Mesendoderm (in vitro differentiated cells): Measurements from ENCODE around the gene SOHLH1. TPM values are rescaled to one million over a fixed set of nuclear protein-coding genes. Genes with fewer than 3 reads are reported as not detected.

Experiments
- DNase-seq: peaks from one replicate; pipeline ENCODE4 v3.0.0; 2013
- H2AK5ac ChIP-seq: 2 replicates; pipeline ENCODE4 v1.6.1; 2013; ENCODE audit warnings: low read length, inconsistent platforms
- H2BK120ac ChIP-seq: 2 replicates; pipeline ENCODE4 v1.6.1; 2013; ENCODE audit warnings: low read depth, mild to moderate bottlenecking, low read length, moderate library complexity, mixed read lengths
- H2BK15ac ChIP-seq: replicated peaks from 2 replicates; pipeline ENCODE4 v1.6.1; 2013; ENCODE audit warnings: low read depth, mild to moderate bottlenecking, moderate library complexity
- H2BK5ac ChIP-seq: 2 replicates; pipeline ENCODE4 v1.6.1; 2013; ENCODE audit warnings: low read length, inconsistent platforms
- H3K18ac ChIP-seq: 2 replicates; pipeline ENCODE4 v1.6.1; 2013; ENCODE audit warnings: mild to moderate bottlenecking, low read length, mixed read lengths
- H3K23ac ChIP-seq: one replicate; pipeline ENCODE4 v1.6.1; 2013; ENCODE audit warnings: low read length
- H3K27ac ChIP-seq: 2 replicates; pipeline ENCODE4 v1.5.1; 2013; ENCODE audit warnings: low read depth, mild to moderate bottlenecking, inconsistent platforms, low read length, moderate library complexity
- H3K27me3 ChIP-seq: 2 replicates; pipeline ENCODE4 v1.6.1; 2013; ENCODE audit warnings: low read length, control low read depth, mild to moderate bottlenecking, inconsistent platforms; ENCODE audit not compliant: insufficient read depth, poor library complexity
- H3K36me3 ChIP-seq: 2 replicates; pipeline ENCODE4 v1.6.1; 2013; ENCODE audit warnings: low read length, inconsistent platforms; ENCODE audit not compliant: control insufficient read depth, insufficient read depth
- H3K4ac ChIP-seq: one replicate; pipeline ENCODE4 v1.6.1; 2013; ENCODE audit warnings: low read depth, mild to moderate bottlenecking, low read length, moderate library complexity
- H3K4me1 ChIP-seq: 2 replicates; pipeline ENCODE4 v1.6.1; 2013; ENCODE audit warnings: low read depth, low read length, inconsistent platforms; ENCODE audit not compliant: control insufficient read depth
- H3K4me2 ChIP-seq: 2 replicates; pipeline ENCODE4 v1.6.1; 2013; ENCODE audit warnings: low read length
- H3K4me3 ChIP-seq: 2 replicates; pipeline ENCODE4 v1.5.1; 2013; ENCODE audit warnings: mild to moderate bottlenecking, low read length
- H3K56ac ChIP-seq: one replicate; pipeline ENCODE4 v1.6.1; 2013; ENCODE audit warnings: low read length
- H3K79me1 ChIP-seq: 2 replicates; pipeline ENCODE4 v1.6.1; 2013; ENCODE audit warnings: low read length, inconsistent platforms
- H3K79me2 ChIP-seq: 2 replicates; pipeline ENCODE4 v1.6.1; 2013; ENCODE audit warnings: mild to moderate bottlenecking, low read length; ENCODE audit not compliant: control insufficient read depth, insufficient read depth
- H3K9ac ChIP-seq: 2 replicates; pipeline ENCODE4 v1.6.1; 2013; ENCODE audit warnings: low read length, inconsistent platforms
- H4K5ac ChIP-seq: one replicate; pipeline ENCODE4 v1.6.1; 2013; ENCODE audit warnings: low read length
- H4K8ac ChIP-seq: one replicate; pipeline ENCODE4 v1.6.1; 2013; ENCODE audit warnings: low read depth, mild to moderate bottlenecking, control low read depth, low read length, moderate library complexity
- WGBS: extraction: QIAGEN DNeasy Blood & Tissue Kit; methylation state at CpG from one replicate; pipeline ENCODE4 v1.1.7; 2013; ENCODE audit warnings: low lambda C conversion rate, missing lambda C conversion rate; ENCODE audit not compliant: insufficient coverage; ENCODE audit errors: extremely low coverage; 5-methylcytosine and 5-hydroxymethylcytosine counted together
- polyA plus RNA-seq, 2 experiments: library from polyadenylated mRNA; stranded (reverse); fragments of 200-250 nt; gene quantifications; one replicate each; pipeline ENCODE4 v1.2.3, GENCODE V29; 2013

SOHLH1 gene
- polyA plus RNA-seq (2013, experiment 1 of 2) = not detected
- not detected for polyA plus RNA-seq (2013, experiment 2 of 2)

GRCh38 chr9:135699440-135699839, at the start of gene SOHLH1:
Gene SOHLH1, minus strand, starts transcription at chr9:135699481. Its CDS starts 14 bp downstream, at chr9:135699467.
- no peak within 1 kb of the TSS for H3K4me2 ChIP-seq
- no peaks in the 10 kb centered on the region for H3K4me1 ChIP-seq
- H2BK120ac ChIP-seq = no peak within 1 kb of the TSS
- H3K79me2 ChIP-seq = no peaks in the 10 kb centered on the region
- no peaks in the 10 kb centered on the region for H3K79me1 ChIP-seq
- H2BK15ac ChIP-seq = no peak within 1 kb of the TSS
- H3K9ac ChIP-seq = no peak within 1 kb of the TSS
- H3K27ac ChIP-seq = no peak within 1 kb of the TSS
- H3K18ac ChIP-seq = no peak within 1 kb of the TSS
- no CpG with 5 or more reads among the region's 30 CpGs for WGBS
- H3K27me3 ChIP-seq = no peaks in the 10 kb centered on the region
- no peak within 1 kb of the TSS for H3K4me3 ChIP-seq
- H2BK5ac ChIP-seq = no peak within 1 kb of the TSS
- no peak within 1 kb of the TSS for H4K8ac ChIP-seq
- H2AK5ac ChIP-seq = no peak within 1 kb of the TSS
- H3K56ac ChIP-seq = no peak within 1 kb of the TSS
- no peak for DNase-seq
- no peaks in the 10 kb centered on the region for H3K36me3 ChIP-seq
- no peak within 1 kb of the TSS for H3K4ac ChIP-seq
- no peak within 1 kb of the TSS for H3K23ac ChIP-seq
- H4K5ac ChIP-seq = no peak within 1 kb of the TSS

- Histone ChIP-seq H2BK120ac (no peak overlapping the region), H3K79me2 (no peaks in the 10 kb centered on the region), H2BK5ac (no peak overlapping the region), H3K4me3 (no peak overlapping the region), H3K27ac (no peak overlapping the region), H3K36me3 (no peaks in the 10 kb centered on the region), H4K5ac (no peak overlapping the region), H3K4me1 (no peaks in the 10 kb centered on the region), H3K4me2 (no peak overlapping the region), H4K8ac (no peak overlapping the region), H3K79me1 (no peaks in the 10 kb centered on the region), H2BK15ac (no peak overlapping the region), H3K23ac (no peak overlapping the region), H3K9ac (no peak overlapping the region), H2AK5ac (no peak overlapping the region), H3K27me3 (no peaks in the 10 kb centered on the region), H3K18ac (no peak overlapping the region), H3K56ac (no peak overlapping the region), H3K4ac (no peak overlapping the region)
- WGBS = no CpG with 5 or more reads among the region's 16 CpGs
- DNase-seq = no peak
Measured at GRCh38 chr9:135748676-135749075, 49.4 kb upstream of the SOHLH1 start.

- Histone ChIP-seq H3K4me2 (no peak overlapping the region), H4K5ac (no peak overlapping the region), H2AK5ac (no peak overlapping the region), H3K4me1 (no peaks in the 10 kb centered on the region), H3K36me3 (no peaks in the 10 kb centered on the region), H2BK5ac (no peak overlapping the region), H4K8ac (no peak overlapping the region), H3K79me2 (no peaks in the 10 kb centered on the region), H3K27ac (no peak overlapping the region), H2BK120ac (no peak overlapping the region), H3K27me3 (no peaks in the 10 kb centered on the region), H3K9ac (no peak overlapping the region), H3K23ac (no peak overlapping the region), H3K4me3 (no peak overlapping the region), H3K18ac (no peak overlapping the region), H2BK15ac (no peak overlapping the region), H3K56ac (no peak overlapping the region), H3K4ac (no peak overlapping the region), H3K79me1 (no peaks in the 10 kb centered on the region)
- no CpG with 5 or more reads among the region's 13 CpGs for WGBS
- DNase-seq = no peak
Measured at GRCh38 chr9:135747311-135747710, 48.0 kb upstream of the SOHLH1 start.

GRCh38 chr9:135746565-135746964, 47.3 kb upstream of the SOHLH1 start:
- Histone ChIP-seq H3K4me2 (no peak overlapping the region), H3K56ac (no peak overlapping the region), H2BK5ac (no peak overlapping the region), H2BK120ac (no peak overlapping the region), H3K4me1 (no peaks in the 10 kb centered on the region), H3K79me2 (no peaks in the 10 kb centered on the region), H3K4me3 (no peak overlapping the region), H3K9ac (no peak overlapping the region), H3K36me3 (no peaks in the 10 kb centered on the region), H4K8ac (no peak overlapping the region), H3K79me1 (no peaks in the 10 kb centered on the region), H4K5ac (no peak overlapping the region), H3K4ac (no peak overlapping the region), H3K27ac (no peak overlapping the region), H2AK5ac (no peak overlapping the region), H3K23ac (no peak overlapping the region), H3K18ac (no peak overlapping the region), H3K27me3 (no peaks in the 10 kb centered on the region), H2BK15ac (no peak overlapping the region)
- WGBS = no CpG with 5 or more reads among the region's 9 CpGs
- no peak for DNase-seq

- H2AK5ac ChIP-seq = no peak overlapping the region
- no peak overlapping the region for H3K4me2 ChIP-seq
- no peaks in the 10 kb centered on the region for H3K79me1 ChIP-seq
- no peak overlapping the region for H3K4ac ChIP-seq
- no peak overlapping the region for H2BK120ac ChIP-seq
- H3K27me3 ChIP-seq = no peaks in the 10 kb centered on the region
- no peak overlapping the region for H3K23ac ChIP-seq
- no peak for DNase-seq
- no peak overlapping the region for H2BK15ac ChIP-seq
- H3K36me3 ChIP-seq = no peaks in the 10 kb centered on the region
- no peak overlapping the region for H3K18ac ChIP-seq
- H3K9ac ChIP-seq = no peak overlapping the region
- H3K4me1 ChIP-seq = no peaks in the 10 kb centered on the region
- no peak overlapping the region for H3K56ac ChIP-seq
- no peaks in the 10 kb centered on the region for H3K79me2 ChIP-seq
- no peak overlapping the region for H3K4me3 ChIP-seq
- H3K27ac ChIP-seq = no peak overlapping the region
- H4K5ac ChIP-seq = no peak overlapping the region
- no peak overlapping the region for H2BK5ac ChIP-seq
- H4K8ac ChIP-seq = no peak overlapping the region
- WGBS = no CpG with 5 or more reads among the region's 24 CpGs
Measured at GRCh38 chr9:135745686-135746324, 46.5 kb upstream of the SOHLH1 start.

GRCh38 chr9:135745189-135745588, 45.9 kb upstream of the SOHLH1 start:
- DNase-seq = no peak
- Histone ChIP-seq H3K23ac (no peak overlapping the region), H3K4me1 (no peaks in the 10 kb centered on the region), H3K27me3 (no peaks in the 10 kb centered on the region), H4K8ac (no peak overlapping the region), H3K79me2 (no peaks in the 10 kb centered on the region), H3K27ac (no peak overlapping the region), H3K79me1 (no peaks in the 10 kb centered on the region), H3K4me2 (no peak overlapping the region), H3K9ac (no peak overlapping the region), H2BK15ac (no peak overlapping the region), H4K5ac (no peak overlapping the region), H2BK5ac (no peak overlapping the region), H2AK5ac (no peak overlapping the region), H2BK120ac (no peak overlapping the region), H3K18ac (no peak overlapping the region), H3K36me3 (no peaks in the 10 kb centered on the region), H3K4ac (no peak overlapping the region), H3K56ac (no peak overlapping the region), H3K4me3 (no peak overlapping the region)
- WGBS = no CpG with 5 or more reads among the region's 21 CpGs
